HG03280 (cell line): ENCODE data around the gene DBF4.
"Not testable (repeated sequence)": the region's sequence is repeated elsewhere in the genome, so short reads cannot be mapped to it uniquely, and the experiment has no call there.

ENCODE experiments used
- ATAC-seq: cut with Tn5 transposase; IDR thresholded peaks from one replicate; pipeline ENCODE4 v1.9.1; 2021; ENCODE audit warnings: mild to moderate bottlenecking, moderate library complexity; ENCODE audit not compliant: unreplicated experiment

DBF4 gene, protein sequence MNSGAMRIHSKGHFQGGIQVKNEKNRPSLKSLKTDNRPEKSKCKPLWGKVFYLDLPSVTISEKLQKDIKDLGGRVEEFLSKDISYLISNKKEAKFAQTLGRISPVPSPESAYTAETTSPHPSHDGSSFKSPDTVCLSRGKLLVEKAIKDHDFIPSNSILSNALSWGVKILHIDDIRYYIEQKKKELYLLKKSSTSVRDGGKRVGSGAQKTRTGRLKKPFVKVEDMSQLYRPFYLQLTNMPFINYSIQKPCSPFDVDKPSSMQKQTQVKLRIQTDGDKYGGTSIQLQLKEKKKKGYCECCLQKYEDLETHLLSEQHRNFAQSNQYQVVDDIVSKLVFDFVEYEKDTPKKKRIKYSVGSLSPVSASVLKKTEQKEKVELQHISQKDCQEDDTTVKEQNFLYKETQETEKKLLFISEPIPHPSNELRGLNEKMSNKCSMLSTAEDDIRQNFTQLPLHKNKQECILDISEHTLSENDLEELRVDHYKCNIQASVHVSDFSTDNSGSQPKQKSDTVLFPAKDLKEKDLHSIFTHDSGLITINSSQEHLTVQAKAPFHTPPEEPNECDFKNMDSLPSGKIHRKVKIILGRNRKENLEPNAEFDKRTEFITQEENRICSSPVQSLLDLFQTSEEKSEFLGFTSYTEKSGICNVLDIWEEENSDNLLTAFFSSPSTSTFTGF

DNA sequence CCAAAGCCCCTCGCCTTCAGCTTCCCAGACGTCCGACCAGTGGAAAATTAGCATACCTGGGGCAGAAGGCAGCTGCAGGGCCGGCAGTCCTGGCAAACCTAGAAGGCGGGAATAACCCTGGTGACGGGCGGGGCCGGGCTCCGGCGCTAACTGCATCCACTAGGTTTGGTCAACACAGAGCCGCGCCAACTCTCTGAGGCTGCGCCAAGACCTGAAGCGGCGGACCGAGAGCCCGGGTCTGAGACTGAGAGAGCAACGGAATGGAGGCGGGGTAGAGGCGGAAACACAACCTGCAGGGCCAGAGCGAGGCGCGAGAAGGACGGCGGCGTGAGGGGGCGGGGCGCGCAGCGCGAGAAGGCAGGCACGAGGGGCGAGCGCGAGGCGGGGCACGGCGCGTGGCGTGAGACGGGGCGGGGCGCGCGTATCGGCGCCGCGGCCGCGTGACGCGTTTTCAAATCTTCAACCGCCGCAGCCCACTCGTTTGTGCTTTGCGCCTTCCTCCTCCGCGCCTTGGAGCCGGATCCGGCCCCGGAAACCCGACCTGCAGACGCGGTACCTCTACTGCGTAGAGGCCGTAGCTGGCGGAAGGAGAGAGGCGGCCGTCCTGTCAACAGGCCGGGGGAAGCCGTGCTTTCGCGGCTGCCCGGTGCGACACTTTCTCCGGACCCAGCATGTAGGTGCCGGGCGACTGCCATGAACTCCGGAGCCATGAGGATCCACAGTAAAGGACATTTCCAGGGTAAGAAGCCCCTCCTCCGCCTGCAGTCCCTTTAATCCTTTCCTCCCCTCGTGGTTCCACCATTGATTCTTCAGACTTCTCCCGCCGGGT lies at the start of gene DBF4, which contains the start of gene SLC25A40:
Gene DBF4, plus strand, starts transcription at position 454 of the 829 bp plus-strand sequence. Its CDS starts 240 bp downstream, at position 694.
Gene SLC25A40, minus strand, starts transcription at position 321 of the 829 bp plus-strand sequence. CDS start 17,633 bp downstream, outside the sequence.
- peak; percentile 91 for ATAC-seq

DNA sequence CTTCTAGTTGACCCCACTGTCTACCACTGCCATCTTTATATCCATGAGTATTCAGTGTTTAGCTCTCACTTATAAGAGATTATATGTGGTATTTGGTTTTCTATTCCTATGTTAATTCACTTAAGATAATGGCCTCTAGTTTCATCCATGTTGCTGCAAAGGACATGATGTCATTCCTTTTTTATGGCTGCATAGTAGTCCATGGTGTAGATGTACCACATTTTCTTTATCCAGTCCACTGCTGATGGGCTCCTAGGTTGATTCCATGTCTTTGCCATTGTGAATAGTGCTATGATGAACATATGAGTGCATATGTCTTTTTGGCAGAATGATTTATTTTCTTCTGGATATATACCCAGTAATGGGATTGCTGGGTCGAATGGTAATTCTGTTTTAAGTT lies 47.9 kb upstream of the DBF4 start:
- not testable (repeated sequence) for ATAC-seq

DNA sequence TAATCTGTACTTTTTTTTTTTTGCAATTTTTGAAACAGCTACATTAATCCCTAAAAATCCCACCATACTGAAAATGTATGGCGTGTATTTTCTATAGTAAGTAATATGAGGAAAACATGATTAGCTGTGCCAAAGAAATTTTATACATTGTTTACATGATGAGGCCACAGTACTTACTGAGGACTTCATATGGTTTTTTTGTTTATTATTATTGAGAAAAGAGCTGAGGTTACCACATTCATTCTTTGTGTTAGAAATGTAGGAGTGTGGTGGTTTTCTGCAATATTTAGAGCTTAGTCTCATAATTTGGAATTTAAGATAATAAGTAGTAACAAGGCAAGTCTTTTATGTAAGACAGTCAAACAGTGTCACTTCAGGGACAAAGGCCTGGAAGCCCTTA lies 45.2 kb upstream of the DBF4 start:
- no peak for ATAC-seq

DNA sequence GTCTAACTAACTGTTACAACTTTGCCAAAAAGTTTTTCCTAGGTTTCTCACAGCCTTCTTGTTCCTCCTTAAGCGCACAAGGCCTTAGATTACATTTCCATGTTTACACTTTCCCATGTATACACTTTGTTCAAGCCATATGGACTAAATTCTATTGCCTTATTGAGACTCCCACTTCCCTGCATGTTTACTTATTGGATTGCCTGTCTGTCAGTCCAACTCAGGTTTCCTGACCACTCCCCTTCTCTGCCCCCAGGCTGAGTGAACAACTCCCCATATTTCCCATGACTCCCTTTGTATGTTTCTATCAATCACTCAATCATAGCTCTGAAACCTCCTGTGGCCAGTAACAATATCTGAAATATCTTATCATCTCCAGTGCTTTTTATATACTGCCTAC lies 43.2 kb upstream of the DBF4 start:
- ATAC-seq: no peak

DNA sequence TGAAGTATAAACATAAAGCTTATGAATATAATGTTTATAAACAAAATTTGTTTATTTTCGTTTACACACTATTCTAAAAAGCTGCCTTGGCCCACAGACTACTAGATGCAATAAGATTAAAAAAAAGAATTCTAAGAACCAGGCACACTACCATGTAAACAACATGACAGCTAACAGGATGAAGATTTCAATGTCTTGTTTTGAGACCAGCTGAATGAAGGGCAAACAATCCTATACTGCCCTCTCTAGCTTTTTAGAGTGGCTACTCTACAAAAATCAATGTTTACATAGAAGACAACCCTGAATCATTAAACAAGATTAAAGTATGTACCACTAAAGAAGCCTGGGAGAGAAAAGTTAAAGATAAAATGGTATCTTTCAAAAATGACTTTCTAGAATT lies 38.7 kb upstream of the DBF4 start:
- no peak for ATAC-seq

DNA sequence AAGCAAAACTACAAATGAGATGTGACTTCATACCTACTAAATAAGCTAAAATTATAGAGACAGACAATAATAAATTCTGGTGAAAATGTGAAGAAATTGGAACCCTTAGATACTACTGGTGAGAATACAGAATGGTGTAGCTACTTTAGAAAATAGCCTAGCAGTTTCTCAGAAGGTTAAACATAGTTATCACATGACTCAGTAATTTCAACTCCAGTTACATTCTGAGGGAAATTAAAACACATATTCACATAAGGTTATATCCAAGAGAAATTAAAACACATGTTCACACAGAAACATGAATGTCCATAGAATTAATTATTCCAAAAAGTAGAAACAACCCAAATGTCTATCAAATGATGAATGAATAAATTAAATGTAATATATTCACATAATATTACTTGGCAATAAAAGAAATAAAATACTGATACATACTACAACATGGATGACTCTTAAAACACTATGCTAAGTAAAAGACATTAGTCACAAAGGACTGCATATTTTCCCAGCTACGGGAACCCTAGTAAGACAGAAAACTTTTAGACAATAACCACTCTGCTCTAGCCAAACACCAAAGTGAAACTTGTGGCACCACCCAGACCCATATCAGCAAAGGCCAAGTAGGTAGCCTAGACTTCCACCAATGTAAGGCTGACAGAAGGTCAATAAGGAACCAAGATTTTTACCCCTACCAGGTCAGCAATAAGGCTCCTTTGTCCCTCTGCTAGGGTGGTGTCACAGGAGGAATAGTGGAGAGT lies 25.3 kb upstream of the DBF4 start:
- ATAC-seq: no peak

DNA sequence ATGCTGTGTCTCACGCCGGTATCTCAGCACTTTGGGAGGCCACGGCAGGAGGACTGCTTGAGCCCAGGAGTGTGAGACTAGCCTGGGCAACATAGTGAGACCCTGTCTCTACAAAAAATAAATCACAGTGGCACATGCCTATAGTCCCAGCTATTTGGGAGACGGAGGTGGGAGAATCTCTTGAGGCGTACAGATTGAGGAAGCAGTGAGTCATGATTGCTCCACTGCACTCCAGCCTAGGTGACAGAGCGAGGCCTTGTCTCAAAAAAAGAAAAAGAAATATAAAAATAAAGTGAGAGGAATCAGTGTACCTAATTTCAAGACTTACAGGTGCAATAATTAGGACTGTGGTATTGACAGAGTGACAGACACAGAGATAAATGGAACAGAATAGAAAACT lies 24.0 kb upstream of the DBF4 start:
- no peak for ATAC-seq

DNA sequence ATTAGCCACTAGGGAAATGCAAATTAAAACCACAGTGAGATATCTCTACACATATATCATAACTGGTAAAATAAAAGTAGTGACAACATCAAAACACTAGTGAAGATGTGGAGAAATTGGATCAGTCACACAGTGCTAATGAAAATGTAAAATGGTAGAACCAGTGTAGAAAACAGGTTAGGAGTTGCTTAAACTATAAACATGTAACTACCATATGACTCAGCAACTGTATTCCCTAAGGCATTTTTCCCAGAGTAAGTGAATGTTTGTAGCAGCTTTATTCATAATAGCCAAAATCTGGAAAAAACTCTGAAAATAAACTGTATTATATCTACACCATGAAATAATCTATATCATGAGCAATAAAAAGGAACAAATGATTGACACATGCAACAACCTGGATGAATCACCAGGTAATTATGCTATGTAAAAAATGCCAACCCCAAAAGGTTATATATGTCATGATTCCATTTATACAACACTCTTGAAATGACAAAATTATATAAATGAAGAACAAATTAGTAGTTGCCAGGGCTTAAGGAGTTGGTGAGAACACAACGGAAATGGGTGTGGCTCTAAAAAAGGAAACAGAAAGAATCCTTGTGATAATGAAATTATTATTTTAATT lies 22.9 kb upstream of the DBF4 start:
- no peak for ATAC-seq

DNA sequence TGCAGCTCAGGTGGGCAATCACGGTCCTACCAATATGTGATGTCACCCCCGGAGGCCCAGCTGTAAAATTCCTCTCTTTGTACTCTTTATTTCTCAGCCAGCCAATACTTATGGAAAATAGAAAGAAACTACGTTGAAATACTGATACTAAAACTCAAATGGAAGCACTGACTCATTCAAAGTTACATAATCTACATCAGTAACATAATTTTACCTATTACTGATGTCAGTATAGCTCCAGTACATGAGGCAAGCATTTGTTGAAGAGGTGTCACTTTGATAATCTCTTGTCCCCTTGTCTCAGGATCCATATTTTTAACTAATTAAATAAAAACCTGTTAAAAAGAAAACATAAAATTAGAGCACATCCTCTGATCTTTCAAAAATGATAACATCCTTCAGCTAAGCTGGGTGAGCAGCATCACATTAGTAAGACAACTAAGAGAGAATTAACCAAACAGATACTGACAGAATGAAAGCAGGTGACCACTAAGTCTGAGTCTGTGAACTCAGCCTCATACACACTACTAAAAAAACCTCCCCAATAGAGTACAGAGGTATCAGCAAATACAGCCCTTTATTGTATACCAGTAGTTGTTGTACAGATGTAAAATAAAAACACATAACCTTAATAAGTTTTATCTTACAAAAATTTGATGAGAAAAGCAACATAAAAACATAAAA lies 17.7 kb upstream of the DBF4 start:
- ATAC-seq: no peak

DNA sequence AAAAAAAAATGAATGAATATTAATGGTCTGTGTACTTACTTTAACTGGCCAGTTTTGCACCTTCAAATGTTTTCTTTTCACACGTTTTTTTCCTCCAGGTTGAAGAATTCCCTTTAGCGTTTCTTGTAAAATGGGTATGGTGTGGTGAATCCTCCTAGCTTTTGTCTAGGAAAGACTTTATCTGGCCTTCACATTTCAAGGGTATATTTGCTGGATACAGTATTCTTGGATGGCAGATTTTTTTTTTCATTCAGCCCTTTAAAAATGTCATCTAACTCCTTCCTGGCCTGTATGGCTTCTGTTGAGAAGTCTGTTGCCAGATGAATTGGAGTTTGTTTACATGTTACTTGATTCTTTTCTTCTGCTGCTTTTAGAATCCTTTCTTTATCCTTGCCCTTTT lies 10.2 kb upstream of the DBF4 start:
- no peak for ATAC-seq

DNA sequence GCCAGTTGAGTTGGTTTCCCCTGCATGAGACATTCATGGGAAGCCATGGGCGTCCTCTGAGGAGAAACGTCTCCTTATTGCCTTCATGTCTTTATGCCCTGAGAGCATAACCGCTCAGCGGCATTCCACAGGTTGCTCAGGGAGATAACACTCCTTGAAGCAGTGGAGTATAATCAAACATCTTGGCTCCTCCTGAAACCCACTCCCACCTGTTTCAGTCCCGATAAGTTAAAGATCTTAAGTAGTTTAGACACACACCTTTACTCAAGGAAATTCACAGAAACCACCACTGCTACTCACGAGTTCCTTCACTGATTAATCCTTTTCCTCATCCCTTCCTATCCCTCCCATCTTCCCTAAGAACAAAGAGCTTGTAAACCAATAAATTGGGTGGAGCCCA lies 9.8 kb upstream of the DBF4 start:
- ATAC-seq: not testable (repeated sequence)

DNA sequence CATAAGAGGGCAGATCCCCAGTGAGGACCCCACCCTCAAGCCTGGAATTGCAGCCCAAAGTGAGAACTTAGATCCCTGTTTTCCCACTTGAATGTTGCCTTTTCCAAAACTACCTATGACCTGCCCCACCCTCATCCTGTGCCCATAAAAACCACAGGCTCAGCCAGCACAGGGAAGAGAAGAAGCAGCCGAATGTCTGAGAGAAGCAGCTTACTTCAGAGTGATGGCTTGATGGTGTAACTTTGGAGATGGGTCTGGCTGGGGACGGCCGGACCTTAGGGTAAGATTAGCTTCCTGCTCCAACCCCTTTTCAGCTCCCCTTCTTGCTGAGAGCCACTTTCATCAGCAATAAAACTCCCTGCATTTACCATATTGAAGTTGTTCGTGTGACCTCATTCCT lies 5.8 kb upstream of the DBF4 start:
- no peak for ATAC-seq

DNA sequence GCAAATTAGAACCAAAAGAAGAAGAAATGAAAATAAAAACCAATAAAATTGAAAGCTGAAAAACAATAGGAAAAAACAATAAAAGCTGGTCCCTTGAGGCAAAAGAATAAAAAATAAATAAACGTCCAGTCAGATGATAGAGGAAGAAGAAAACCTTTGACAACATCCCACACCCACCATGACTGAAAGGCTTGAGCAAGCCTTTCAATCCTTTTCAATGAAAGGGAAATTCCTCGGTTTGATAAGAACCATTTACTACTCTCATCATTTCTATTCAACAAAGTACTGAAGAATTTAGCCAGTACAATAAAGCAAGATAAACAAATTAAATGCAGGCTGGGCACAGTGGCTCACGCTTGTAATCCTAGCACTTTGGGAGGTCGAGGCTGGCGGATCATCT lies 3.9 kb upstream of the DBF4 start:
- ATAC-seq: no peak

DNA sequence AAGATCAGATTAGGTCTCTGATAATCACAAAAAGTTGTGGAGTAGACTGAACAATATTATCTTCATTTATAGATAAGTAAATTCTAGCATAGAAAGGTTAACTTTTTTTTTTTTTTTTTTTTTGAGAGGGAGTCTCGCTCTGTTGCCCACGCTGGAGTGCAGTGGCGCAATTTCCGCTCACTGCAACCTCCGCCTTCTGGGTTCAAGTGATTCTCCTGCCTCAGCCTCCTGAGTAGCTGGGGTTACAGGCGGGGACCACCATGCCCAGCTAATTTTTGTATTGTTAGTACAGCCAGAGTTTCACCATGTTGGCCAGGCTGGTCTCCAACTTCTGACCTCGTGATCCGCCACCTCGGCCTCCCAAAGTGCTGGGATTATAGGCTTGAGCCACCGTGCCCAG lies 3.0 kb upstream of the DBF4 start:
- not testable (repeated sequence) for ATAC-seq

DNA sequence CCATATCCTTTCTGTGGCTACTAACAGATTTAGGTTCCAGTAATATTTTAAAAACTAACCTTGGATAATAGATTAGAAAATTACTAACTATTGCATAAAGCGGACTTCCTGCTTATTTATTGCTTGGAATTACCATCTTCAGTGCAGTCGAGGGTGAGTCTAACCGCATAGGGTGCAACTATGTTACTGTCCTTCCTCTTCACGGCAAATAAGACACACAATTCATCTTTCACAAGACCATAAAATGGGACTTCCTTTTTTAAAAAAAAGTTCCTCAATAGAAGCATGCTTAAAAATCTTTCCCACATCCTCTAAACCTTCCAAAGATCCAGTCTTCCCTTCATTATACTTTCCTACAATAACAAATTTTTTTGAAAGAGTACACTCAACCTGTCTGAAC lies 2.2 kb upstream of the DBF4 start:
- ATAC-seq: no peak

DNA sequence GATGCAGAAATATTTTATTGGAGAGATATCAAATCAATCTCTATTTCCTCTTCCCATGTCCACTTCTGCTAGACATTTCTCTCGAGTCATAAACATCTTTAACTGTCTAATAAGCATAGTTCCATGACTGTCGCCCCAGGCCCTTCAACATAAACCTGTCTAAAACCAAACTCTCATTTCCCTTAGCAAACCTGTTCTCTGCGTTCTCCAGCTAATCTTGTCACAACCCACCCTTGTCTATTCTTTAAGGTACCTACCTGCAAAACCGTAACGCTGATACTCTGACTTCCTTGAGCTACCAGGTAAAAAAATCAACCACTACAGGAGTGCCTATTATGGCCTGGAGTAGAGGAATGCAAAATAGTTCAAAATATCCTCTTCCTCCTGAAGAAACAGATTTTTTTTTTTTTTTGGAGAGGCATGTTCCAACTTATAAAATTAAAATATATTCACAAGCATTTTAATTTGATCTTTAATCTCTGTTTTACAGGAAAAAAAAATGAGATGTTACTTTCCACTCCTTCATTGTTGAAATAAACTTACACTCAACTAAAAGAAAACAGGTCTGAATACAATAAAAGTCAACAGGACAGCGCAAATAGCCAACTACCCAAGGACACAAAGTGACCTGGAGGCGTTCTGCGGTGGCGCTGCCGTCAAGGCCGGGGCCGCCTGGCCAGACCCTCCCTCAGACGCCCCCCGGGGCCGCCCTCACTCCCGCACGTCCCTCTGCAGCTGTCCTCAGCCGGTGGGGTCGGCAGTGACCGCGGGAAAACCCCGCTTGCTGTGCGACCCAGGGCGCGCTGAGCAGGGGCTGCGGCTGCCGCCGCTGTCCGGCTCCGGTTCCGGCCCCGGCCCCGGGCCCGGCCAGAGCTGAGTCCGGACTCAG lies 898 bp upstream of the DBF4 start:
- ATAC-seq: peak; percentile 20

DNA sequence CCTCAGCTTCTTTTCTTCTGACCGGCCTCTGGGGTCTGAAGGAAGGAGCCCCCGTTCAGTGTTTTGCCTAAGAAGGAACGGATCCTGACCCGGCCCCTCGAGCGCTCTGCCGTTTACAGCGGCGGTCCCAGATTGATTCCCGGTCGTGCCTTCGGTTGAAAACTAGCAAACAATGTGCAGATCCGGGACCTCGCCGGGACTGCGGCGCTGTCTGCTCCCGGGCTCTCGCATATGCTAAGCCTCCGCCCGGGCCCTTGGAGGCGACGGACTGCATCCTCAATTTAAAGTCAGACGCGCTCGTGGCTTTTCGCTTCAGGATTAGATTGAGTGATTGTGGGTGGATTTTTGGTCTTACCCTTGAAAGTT lies 559 bp downstream of the DBF4 start:
- peak; percentile 2 for ATAC-seq

DNA sequence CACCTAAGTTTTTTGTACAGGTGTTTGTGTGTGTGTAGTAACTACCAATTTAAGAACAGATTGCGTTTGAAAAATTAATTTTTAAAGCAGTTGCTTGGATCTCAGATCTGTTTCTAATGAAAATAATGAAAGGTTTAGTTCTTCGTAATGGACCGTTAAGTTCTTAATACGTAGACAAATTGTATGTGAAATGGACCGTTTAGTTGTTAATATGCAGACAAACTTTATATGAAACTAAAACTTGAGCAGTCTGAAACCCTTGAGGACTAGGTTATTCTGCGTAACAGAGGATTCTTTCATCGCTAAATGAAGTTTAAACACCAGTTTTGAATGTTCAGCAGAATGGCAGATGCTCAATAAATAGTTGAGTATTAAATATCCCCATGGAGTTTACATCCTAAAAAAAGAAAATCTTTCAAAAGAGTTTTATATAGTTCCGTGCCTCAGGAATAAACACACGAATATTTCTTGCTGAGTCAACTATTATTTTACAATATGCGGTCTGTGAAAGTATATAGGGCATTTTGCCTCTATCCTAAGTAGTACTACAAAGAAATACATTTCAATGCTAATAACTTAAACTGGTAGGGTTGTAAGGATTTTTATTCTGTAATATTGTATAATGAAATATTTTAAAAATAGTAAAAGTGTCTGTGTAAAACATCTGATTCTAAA lies 1.2 kb downstream of the DBF4 start:
- ATAC-seq: no peak
